Activated effector memory CD4-positive, alpha-beta T cell treated with Interleukin-2 at 50 U/mL for 16 hours (primary cell): Measurements from ENCODE around the gene CCDC187.

Source experiments
- DNase-seq: peaks from one replicate; pipeline ENCODE4 v3.0.0-alpha.2; 2020

Gene CCDC187

GRCh38 chr9:136222166-136222905, 81.6 kb downstream of the CCDC187 start:
- no peak for DNase-seq

GRCh38 chr9:136220017-136220729, 83.7 kb downstream of the CCDC187 start:
- peak; percentile 35 for DNase-seq

- DNase-seq = no peak
These were observed 84.6 kb downstream of the CCDC187 start for GRCh38 chr9:136219276-136219675.

- DNase-seq = no peak
These were observed 85.2 kb downstream of the CCDC187 start for GRCh38 chr9:136218673-136219072.

- no peak for DNase-seq
These were observed 85.6 kb downstream of the CCDC187 start for GRCh38 chr9:136218271-136218670.

GRCh38 chr9:136216541-136217244, 87.2 kb downstream of the CCDC187 start:
- no peak for DNase-seq

- DNase-seq = no peak
These were observed 90.2 kb downstream of the CCDC187 start for GRCh38 chr9:136213733-136214132.

GRCh38 chr9:136212345-136212950, 91.4 kb downstream of the CCDC187 start:
- no peak for DNase-seq

GRCh38 chr9:136211441-136212344, 92.2 kb downstream of the CCDC187 start:
- DNase-seq = no peak

- DNase-seq = no peak
These were observed 92.9 kb downstream of the CCDC187 start for GRCh38 chr9:136211006-136211405.

- DNase-seq = no peak
These were observed 93.6 kb downstream of the CCDC187 start for GRCh38 chr9:136210276-136210675.

- DNase-seq = no peak
These were observed 94.1 kb downstream of the CCDC187 start for GRCh38 chr9:136209786-136210185.

GRCh38 chr9:136209232-136209631, 94.7 kb downstream of the CCDC187 start:
- DNase-seq = no peak

GRCh38 chr9:136208675-136209074, 95.2 kb downstream of the CCDC187 start:
- DNase-seq = no peak

- DNase-seq = no peak
These were observed 96.3 kb downstream of the CCDC187 start for GRCh38 chr9:136207616-136208015.

- no peak for DNase-seq
These were observed 97.2 kb downstream of the CCDC187 start for GRCh38 chr9:136206602-136207275.

GRCh38 chr9:136205707-136205992, 98.2 kb downstream of the CCDC187 start:
- DNase-seq = no peak

- DNase-seq = no peak
These were observed 98.8 kb downstream of the CCDC187 start, which contains the start of gene LHX3 for GRCh38 chr9:136204838-136205706. TSS of gene LHX3 (minus strand) at chr9:136205128. CDS start at chr9:136205012, 116 bp downstream.

GRCh38 chr9:136204145-136204805, 99.6 kb downstream of the CCDC187 start:
- DNase-seq = no peak
